ENCODE data around the gene CNPY3.

GRCh38 chr6:42959917-42960242, 30.6 kb downstream of the CNPY3 start:
- TF ChIP-seq POLR2A (IDR thresholded peaks at IDR 0.05) (no peak), CTCF (IDR thresholded peaks at IDR 0.05) (no peak)

Measured in Peyer's patch (tissue), 4 donors.